ENCODE results near the gene C2CD2.
"Not testable (repeated sequence)": the region's sequence is repeated elsewhere in the genome, so short reads cannot be mapped to it uniquely, and the experiment has no call there.

C2CD2 gene

DNA sequence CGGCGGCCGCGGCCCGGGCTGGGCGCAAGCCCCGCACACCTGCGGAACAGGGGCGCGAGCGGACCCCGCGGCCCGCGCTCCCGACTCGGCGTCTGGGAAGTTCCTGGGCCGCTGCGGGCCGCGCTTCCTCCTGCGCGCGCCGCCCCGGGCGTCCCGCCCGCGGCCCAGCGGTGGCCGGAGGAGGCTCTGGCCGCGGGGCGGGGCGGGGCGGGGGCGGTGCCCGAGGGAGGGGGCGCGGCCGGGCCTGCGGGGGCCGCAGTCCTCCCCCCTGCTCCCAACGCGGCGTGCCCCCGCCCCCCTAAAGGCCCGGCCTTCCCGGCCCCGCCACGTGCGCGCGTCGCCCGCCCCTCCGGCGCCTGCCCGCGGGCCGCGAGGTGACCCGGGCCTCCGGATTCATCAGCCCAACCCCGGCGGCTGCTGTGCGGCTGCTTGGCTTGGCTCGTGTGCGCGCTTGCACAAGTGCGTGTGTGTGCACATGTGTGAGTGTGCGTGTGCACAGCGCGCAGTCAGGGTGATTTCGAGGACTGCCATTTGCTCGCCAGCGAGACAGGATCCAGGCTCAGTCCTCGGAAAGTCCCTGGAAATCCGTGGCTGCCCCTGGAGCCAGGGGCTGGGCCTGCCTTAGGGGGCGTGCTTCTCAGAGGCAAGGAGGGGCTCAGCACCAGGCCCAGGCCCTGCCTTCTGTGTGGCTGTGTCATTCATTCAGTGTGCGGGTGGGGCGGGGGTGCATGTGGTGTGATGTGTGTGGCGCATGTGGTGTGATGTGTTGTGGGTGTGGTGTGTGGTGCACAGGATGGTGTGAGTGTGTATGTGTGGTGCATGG, at the start of gene C2CD2:
Gene C2CD2, minus strand, starts transcription at position 188 of the 823 bp plus-strand sequence. CDS start 370 bp downstream, outside the sequence.
- no peak for DNase-seq (ENCODE audit: low read depth in 2 of 2, low spot score in 1 of 2)

DNA sequence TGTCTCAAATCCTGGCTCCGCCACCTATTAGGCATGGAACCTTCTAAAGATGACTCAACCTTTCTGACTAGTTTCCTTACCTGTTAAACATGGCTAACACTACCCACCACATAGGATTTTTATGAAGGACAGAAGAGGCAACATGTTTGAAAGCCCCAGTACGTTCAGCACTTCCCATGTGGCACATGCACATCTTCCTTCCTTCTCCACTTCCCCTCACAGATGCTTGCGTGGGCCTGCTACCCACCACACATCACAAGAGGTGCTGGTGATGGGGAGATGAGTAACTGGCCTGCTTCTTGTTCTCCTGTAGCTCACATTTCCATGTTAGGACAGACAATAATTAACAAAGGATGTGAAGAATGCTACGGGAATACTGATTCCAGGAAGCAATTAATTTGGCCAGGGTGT, 49.2 kb upstream of the C2CD2 start:
- no peak for DNase-seq (ENCODE audit: low read depth in 2 of 2, low spot score in 1 of 2)

DNA sequence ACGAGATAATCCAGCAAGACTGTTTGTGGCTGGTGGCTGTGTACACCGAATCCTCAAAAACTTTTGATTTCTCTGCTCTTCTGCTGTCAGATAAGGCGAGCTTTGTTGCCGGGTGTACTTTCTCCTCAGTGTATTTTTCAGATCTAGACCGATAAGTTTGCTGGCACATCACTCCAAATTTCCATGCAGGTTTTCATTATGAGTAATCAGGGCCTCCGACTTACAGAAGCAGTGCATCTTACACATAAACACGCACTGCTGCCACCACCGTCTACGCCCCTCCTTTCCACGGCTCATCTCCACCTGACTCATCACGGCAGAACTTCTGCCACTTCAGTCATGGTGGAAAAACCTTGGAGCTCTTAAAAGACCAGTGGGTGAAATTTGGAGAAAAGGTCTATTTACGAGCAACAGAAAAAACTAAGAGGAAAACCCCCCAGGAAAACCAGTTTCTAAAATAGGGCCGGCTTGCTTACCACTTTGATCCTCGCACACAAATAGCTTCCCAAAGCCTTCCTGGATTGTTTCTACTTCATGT, 48.7 kb upstream of the C2CD2 start:
- DNase-seq (ENCODE audit: low read depth in 2 of 2, low spot score in 1 of 2), result peak in 1 of 2 donors; percentile 25

DNA sequence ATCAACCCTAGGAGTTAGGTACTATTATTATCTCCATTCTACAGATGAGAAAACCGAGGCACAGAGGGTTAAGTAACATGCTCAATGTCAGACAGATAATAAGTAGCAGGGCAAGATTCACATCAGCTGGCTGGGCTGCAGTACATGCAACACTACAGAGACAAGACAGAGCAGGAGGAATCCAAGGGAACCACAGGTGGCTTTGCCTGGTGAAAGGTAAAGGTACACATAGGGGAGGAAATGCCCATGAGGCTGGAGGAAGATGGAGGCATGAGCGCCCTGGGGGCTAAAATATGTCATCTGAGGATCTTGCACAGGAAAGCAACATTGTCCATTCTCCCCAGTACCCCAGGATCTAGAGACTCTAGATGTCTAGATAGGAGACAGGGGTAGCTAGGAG, 48.0 kb upstream of the C2CD2 start:
- DNase-seq (ENCODE audit: low read depth in 2 of 2, low spot score in 1 of 2), result no peak

DNA sequence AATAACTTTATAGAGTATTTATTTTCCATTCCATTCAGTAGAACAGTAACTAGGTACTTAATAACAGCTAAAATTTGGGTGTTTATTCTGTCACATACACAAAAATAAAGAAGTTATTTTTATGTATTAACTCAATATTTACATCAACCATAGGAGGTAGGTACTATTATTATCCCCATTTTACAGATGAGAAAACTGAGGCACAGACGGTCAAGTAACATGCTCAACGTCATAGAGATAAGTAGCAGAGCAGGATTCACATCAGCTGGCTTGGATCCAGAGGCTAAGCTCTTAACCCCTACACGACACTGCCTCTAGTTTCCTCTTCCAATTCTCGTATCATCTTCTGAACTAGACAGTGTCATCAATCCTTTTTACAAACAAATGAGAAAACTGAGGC, 47.1 kb upstream of the C2CD2 start:
- DNase-seq (ENCODE audit: low read depth in 2 of 2, low spot score in 1 of 2), result no peak

DNA sequence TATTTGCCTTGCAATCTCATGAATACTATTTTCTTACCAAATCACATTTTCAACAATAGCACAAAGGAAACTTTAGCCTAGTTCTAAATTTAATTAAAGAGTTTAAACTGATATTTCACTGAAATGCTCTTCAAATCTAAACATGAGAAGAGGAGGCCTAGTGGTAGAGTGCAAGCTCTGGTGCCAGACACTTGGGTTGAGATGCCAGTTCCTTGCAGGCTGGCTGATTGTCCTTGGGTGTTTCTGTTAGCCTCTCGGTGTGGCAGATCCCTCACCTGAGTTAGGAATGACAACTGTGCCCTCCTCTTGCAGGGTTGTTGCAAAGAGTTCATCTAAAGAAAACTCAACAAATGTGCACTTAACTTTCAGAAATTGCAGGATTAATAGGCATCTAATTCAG, 43.8 kb upstream of the C2CD2 start:
- no peak for DNase-seq (ENCODE audit: low read depth in 2 of 2, low spot score in 1 of 2)

DNA sequence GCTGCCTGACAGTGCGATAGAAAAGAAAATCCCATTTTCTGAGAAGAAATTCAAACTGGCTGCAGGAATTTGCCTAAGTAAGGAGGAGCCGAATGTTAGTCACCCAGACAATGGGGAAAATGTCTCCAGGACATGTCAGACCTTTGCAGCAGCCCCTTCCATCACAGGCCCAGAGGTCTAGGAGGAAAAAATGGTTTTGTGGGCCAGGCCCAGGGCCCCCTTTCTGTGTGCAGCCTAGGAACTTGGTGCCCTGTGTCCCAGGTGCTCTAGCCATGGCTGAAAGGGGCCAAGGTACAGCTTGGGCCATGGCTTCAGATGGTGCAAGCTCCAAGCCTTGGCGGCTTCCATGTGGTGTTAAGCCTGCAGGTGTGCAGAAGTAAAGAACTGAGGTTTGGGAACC, 41.8 kb upstream of the C2CD2 start:
- no peak for DNase-seq (ENCODE audit: low read depth in 2 of 2, low spot score in 1 of 2)

DNA sequence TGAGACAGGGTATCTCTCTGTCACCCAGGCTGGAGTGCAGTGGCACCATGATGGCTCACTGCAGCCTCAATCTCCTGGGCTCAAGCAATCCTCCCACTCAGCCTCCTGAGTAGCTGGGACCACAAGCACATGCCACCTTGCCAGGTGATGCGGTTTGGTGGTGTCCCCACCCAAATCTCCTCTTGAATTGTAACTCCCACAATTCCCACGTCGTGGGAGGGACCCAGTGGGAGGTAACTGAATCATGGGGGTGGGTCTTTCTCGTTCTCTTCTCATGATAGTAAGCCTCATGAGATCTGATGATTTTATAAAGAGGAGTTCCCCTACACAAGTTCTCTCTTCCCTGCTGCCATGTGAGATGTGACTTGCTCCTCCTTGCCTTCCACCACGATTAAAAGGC, 40.8 kb upstream of the C2CD2 start:
- DNase-seq (ENCODE audit: low read depth in 2 of 2, low spot score in 1 of 2), result not testable (repeated sequence)

DNA sequence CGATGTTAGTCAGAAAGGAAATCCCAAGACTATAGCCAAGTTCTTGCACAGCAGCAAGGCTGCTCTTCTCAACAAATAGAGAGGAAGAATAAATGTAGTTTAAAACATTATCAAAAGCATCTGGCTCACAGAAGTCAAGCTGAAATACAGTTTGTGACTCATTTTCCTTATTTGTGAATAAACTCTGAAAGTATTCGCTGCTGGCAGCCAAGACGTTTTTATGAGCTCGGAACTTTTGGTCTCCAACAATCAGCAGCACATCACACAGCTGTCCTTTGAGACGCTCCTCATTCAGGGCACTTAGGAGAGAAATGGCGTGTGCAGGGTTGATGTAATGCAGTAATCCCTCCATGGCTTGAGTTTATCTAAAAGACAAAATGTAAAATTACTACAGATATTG, 39.9 kb upstream of the C2CD2 start:
- DNase-seq (ENCODE audit: low read depth in 2 of 2, low spot score in 1 of 2), result no peak

DNA sequence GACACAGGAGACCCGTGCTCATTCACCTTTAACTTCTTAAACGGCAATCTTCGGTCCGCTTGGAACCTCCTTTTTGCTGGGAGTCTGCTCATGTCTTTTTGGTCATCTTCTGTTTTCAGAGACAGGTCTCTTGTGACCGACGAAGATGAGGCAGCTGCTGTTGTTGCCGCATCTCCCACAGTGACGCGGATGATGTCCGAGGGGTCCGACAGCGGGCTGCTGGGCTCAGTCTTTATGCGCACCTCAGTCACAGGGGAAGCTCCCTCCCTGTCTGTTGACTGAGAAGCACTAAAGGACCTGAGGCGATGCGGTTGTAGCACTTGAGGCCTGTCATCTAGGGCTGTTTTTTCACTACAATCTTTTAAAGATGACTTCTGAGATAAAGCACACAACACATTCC, 38.8 kb upstream of the C2CD2 start:
- DNase-seq (ENCODE audit: low read depth in 2 of 2, low spot score in 1 of 2), result no peak

DNA sequence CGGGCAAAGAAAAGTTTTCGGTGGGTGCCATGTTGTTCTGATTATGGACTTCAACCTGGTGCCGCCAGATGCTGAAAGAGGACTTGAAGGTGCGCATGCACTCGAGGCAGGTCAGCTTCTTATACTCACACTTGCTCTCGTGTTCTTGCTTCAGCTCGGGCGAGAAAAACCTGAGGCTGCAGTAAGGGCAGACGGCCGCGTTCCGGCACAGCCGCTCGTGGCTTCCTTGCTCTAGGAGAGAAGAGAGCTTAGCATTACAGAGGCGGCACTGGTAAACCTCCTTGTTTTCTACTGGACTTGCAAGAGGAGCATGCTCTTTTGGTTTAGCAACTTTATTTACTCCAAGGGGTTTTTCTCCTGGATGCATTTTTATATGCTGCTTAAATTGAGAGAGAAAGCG, 37.8 kb upstream of the C2CD2 start:
- no peak for DNase-seq (ENCODE audit: low read depth in 2 of 2, low spot score in 1 of 2)

DNA sequence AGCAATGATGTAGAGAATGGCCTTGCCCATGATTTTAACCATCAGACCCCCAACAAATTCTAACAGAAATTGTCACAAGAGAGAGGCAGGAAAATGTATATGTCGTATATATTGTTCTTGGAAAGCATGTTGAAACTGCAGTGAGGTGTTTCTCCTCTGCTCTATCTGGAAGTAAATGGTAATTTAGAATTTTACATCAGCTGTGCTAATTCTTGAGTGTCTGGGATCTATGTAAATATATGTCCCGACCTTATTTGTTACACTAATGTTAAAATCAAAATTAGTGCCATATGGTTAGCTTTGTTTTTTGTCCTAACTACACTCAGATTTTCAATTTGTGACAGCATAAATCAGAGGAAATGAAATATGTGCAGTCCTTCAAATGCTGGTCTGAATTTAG, 35.9 kb upstream of the C2CD2 start:
- no peak for DNase-seq (ENCODE audit: low read depth in 2 of 2, low spot score in 1 of 2)

DNA sequence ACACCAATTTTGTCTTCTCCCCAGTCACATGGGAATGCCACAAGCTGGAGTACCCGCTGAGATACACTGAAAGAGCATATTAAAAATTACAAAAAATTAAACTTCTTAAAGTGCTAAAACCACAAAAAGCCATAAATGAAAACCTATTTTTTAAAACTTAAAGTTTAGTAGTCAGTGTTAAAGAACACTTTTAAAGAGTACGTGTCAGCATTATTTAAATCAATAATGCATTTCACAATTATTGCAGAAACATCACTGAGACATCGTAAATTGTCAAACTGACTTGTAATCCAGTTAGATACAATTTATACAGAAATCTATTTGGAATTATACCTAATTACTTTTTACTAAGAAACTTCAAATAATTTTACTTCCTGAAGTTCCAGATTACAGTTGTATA, 33.5 kb upstream of the C2CD2 start:
- no peak for DNase-seq (ENCODE audit: low read depth in 2 of 2, low spot score in 1 of 2)

DNA sequence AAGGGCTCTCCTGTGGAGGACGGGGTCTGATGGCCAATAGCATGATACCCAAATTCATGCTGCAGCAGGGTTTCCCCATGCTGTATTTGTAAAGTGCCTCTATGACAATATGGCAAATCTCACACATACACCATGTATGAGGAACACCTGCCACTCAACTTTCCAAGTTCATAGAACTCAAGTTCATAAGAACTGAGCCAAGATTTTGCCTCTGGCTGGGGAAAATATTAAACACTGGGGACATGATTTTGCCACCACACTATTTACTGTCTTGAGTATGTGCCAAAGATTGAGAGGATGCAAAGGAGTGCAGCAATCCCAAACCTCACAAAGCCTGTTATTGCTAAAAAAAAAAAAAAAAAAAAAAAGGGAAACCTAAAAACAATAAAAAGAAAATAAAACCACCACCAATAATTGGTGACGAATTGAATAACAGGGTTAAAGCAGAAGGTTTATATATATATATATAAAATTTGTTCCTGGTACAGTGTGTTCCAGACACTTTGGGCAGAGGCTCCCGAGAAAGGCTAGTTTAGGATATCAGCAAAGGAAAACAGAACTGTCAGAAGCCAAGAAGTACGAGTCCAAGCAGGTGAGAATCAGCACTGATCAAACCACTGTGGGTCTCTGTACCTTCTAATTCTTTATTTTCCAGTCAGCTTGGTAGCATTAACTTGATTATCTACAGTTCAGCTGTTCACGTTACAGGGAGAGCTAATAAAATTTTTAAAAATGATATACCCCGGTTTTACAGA, 32.0 kb upstream of the C2CD2 start:
- DNase-seq (ENCODE audit: low read depth in 2 of 2, low spot score in 1 of 2), result no peak

DNA sequence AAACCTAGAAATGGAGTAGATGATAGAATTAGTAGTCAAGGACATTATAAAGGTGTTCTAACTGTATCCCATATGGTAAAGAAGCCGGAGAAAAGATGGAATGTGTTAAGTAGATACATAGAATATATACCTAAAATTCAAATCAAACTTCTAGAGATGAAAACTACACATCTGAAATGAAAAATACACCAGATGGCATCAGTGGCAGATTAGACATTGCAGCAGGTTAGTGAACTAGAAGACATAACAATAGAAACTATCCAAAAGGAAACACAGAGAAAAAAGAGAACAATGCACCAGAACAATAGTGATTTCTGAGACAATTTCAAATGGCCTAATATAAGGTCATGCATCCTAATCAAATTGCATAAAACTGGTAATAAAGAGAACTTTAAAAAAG, 29.4 kb upstream of the C2CD2 start:
- no peak for DNase-seq (ENCODE audit: low read depth in 2 of 2, low spot score in 1 of 2)

DNA sequence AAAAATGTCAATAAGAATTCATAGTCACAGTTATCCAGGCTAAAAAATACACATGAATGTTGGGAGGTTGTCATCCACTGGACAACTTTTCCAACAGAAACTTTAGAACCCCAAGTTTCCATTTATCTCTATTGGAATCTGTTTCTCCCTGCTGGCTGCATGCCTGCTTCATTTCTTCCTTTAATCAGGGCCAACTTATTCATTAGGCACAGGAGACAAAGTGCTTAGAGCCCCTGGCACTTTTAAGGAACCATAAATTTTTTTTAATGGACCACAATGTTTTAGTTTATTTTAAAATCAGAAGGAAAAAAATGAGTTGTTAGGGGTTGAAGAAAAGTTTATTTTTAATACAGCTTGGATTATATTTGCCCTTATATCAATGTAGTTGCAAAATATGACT, 26.7 kb upstream of the C2CD2 start:
- DNase-seq (ENCODE audit: low read depth in 2 of 2, low spot score in 1 of 2), result no peak

DNA sequence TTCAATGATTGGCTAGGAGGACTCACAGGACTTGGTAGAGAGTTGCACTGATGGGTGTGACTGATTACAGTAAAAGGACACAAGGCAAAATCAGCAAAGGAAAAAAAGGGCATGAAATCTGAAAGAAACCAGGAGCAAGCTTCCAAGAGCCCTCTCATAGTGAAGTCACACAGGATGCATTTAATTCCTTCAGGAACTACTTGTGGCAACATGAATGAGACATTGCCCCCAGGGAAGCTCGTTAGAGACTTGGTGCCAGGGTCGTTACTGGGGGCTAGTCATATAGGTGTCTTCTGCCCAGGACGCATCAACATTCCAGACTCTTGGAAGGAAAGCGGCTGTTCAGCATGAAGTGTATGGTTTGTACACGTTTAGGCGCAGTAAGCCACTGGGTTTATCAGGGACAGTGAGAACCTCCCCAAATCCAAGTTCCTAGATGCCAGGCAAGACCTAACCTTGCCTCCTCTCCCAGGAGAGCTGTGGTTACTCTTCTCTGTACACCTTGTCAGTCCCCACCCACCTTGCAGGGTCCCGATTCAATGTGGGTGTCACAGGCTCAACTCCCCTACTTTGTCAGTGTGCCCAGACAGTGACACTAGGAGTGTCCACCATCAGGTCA, 26.0 kb upstream of the C2CD2 start:
- DNase-seq (ENCODE audit: low read depth in 2 of 2, low spot score in 1 of 2), result no peak

DNA sequence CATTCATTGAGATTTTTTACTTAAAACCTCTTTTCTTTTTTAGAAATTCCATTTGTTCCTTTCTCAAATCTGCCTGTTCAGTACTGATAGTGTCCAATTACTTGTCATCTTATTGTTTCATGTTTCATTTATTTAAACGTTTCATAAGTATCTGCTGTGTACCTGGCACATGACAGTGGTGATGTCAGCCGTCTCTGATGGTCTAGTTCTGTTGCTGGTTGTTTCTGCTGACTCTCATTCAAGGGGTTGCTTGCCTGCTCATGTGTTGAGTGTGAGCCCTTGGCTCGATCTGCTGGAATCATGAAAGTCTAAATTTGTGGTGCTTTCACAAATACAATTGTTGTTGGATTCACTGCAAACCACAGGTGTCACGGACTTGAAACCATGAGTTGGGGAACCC, 25.5 kb upstream of the C2CD2 start:
- DNase-seq (ENCODE audit: low read depth in 2 of 2, low spot score in 1 of 2), result no peak

DNA sequence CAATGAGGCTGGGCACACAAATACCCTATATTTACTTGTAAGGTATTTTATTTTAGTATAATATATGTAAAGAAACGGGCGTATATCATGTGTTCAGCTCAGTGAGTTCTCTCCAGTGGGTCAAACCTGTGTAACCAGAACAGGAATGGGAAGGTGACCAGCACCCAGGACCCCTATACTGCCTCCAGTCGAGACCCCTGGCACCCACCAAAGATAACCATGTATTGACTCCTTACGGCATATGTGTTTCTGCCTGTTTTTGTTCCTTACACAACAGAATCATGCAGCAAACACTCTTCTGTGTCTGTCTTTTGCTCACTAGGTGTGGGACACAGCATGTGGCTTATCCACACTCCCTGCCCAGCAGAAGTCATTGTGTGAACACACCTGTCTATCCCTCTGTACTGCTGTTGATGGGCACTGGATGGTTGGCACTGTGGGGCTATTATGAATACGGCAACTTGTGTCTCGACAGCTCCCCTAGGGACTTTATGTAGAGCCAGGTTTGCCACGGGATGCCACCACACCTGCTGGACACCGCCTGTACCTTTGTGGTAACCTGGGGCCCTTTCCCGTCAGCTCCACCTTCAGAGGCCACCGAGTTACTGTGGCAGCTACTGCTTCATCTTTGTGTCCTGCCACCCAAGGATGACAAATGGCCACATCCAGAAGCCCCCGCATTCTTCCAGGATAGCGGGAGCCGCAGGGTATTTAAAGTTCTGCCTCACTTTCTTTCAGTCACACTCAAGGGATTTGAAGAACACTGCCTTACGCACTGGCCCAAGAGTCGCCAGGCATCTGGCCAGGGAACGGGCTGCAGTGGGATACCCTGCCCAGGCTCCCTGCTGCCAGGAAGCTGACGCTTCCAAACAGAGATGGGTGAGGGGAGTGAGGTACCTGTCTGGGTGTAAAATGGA, 23.5 kb upstream of the C2CD2 start:
- no peak for DNase-seq (ENCODE audit: low read depth in 2 of 2, low spot score in 1 of 2)

DNA sequence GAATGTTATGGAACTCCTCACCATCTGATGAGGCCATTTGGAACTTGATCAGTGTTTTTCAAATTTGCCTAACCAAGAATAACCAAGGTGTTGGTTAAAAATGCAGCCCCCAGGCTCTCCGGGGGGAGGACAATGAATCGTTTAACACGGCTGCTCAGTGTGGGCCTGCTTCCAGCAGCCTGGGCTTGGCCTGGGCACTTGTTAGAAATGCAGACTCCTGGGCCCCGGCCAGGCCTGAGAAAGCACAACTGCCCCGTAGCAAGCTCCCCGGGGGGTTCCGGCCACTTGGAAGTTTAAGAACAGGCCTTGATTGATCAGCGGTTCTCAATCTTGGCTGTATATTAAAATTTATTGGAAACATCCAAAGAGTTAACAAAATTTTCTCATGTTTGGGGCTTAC, 22.8 kb upstream of the C2CD2 start:
- no peak for DNase-seq (ENCODE audit: low read depth in 2 of 2, low spot score in 1 of 2)
